Measurements from ENCODE around the gene ABLIM3.

The ABLIM3 gene

DNA sequence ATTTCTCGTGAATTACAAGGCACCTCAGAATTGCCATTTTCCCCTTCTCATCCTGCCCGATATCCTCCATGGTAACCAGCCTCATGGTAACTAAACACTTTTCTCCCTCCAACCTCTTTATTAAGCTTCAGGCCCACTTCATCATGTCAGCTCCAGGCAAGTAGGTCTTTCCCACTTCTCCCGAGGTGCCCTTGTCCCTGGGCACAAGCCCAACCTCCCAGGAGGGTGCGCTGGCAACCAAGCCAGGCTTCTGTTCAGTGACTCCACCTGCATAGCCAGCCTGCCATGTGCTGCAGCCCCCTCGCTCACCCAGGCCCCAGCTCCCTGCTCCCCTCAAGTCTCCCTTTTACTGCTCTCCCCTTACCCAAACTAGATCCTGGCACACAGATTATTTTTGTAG is 83.0 kb downstream of the ABLIM3 start:
- DNase-seq (ENCODE audit: low read depth): no peak
- no peak overlapping the region for H3K4me3 ChIP-seq (ENCODE audit: low read depth, low read length)
- no peak for TF ChIP-seq CTCF (IDR thresholded peaks at IDR 0.05; ENCODE audit: low read depth, low read length, missing control alignments)
- in situ Hi-C loops (cut with HindIII; ENCODE audit: low sequenced_read_pairs): no loop called here

GRCh38 chr5:149227168-149227826 is 86.0 kb downstream of the ABLIM3 start:
- DNase-seq (ENCODE audit: low read depth): no peak
- in situ Hi-C loops (cut with HindIII; ENCODE audit: low sequenced_read_pairs): no loop called here
- no peak for TF ChIP-seq CTCF (IDR thresholded peaks at IDR 0.05; ENCODE audit: low read depth, low read length, missing control alignments)
- no peak overlapping the region for H3K4me3 ChIP-seq (ENCODE audit: low read depth, low read length)

GRCh38 chr5:149228618-149229297 is 87.5 kb downstream of the ABLIM3 start:
- peak; percentile 82 for TF ChIP-seq CTCF (IDR thresholded peaks at IDR 0.05; ENCODE audit: low read depth, low read length, missing control alignments)
- H3K4me3 ChIP-seq (ENCODE audit: low read depth, low read length): no peak overlapping the region
- in situ Hi-C loops (cut with HindIII; ENCODE audit: low sequenced_read_pairs): no loop called here
- peak; percentile 75 for DNase-seq (ENCODE audit: low read depth)

DNA sequence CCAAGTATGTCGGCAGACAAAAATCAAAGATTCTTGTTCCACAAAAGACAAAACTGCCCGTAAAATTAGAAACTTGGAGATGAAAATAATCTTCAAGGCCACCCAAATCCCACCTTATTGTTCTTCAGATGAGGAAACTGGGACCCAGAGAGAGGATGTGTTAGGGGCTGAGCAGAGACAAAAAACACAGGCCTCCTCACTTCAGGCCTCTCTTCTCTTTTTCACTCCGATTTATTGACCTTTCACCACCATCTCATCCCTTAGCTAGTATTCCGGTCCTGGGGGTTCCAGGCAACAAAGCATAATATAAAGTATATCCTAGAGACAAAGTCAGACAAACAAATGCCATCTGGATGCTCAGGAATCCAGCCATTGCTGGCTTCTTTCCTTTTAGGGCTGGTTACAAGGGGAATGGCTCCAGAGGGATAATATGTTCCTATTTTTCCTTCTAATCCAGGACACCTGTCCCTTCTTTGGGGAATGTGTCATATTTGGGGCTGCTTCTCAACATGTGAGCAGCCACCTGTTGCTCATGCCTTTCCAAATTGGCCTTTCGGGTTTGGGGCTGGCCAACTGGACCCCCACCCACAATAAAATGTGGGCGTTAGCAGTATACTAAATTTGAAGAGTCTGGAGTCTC is 88.1 kb downstream of the ABLIM3 start:
- H3K4me3 ChIP-seq (ENCODE audit: low read depth, low read length): no peak overlapping the region
- TF ChIP-seq CTCF (IDR thresholded peaks at IDR 0.05; ENCODE audit: low read depth, low read length, missing control alignments): no peak
- DNase-seq (ENCODE audit: low read depth): no peak
- in situ Hi-C loops (cut with HindIII; ENCODE audit: low sequenced_read_pairs): no loop called here

GRCh38 chr5:149235841-149236240 is 94.5 kb downstream of the ABLIM3 start:
- in situ Hi-C loops (cut with HindIII; ENCODE audit: low sequenced_read_pairs): no loop called here
- no peak overlapping the region for H3K4me3 ChIP-seq (ENCODE audit: low read depth, low read length)
- TF ChIP-seq CTCF (IDR thresholded peaks at IDR 0.05; ENCODE audit: low read depth, low read length, missing control alignments): no peak
- no peak for DNase-seq (ENCODE audit: low read depth)

- in situ Hi-C loops (cut with HindIII; ENCODE audit: low sequenced_read_pairs): no loop called here
These were observed 96.4 kb downstream of the ABLIM3 start for GRCh38 chr5:149237662-149238061.

More at GRCh38 chr5:149237662-149238061, 96.4 kb downstream of the ABLIM3 start:
- no peak overlapping the region for H3K4me3 ChIP-seq (ENCODE audit: low read depth, low read length)
- no peak for DNase-seq (ENCODE audit: low read depth)
- peak; percentile 14 for TF ChIP-seq CTCF (IDR thresholded peaks at IDR 0.05; ENCODE audit: low read depth, low read length, missing control alignments)
